Posterior vena cava (tissue), 2 donors: ENCODE results near the gene GZMH. TPM values are rescaled to one million over a fixed set of nuclear protein-coding genes. Genes with fewer than 3 reads are reported as not detected.
"Not testable (repeated sequence)": the region's sequence is repeated elsewhere in the genome, so short reads cannot be mapped to it uniquely, and the experiment has no call there.

ENCODE experiments used
- DNase-seq: peaks from one replicate; pipeline ENCODE4 v3.0.0-alpha.2; 2020; ENCODE audit warnings: low spot score
- intact Hi-C, 2 donors: fragments of 100-400 bp; cut with DNase I; formaldehyde crosslinking; loops; one replicate each; pipeline versions ENCODE4 v1.14.1 to v1.14.2; 2022 to 2023
- long read RNA-seq, 2 donors: library from polyadenylated mRNA; unstranded; transcript quantifications; one replicate each; pipeline ENCODE4 v2.0.0, GENCODE V29; 2020 to 2021
- total RNA-seq, 2 donors: library from RNA; stranded (reverse); fragmentation: NEBNext Ultra II Directional; extraction: Animal tissue kit (Norgen Biotek cat#: 25700); gene quantifications; one replicate each; pipeline ENCODE4 v1.2.1, GENCODE V29; 2021
- donor health status: DM: yes; HTN: yes; CAD: no.
- donor health status: DM: yes; HTN: yes; CAD: no.

The GZMH gene, protein sequence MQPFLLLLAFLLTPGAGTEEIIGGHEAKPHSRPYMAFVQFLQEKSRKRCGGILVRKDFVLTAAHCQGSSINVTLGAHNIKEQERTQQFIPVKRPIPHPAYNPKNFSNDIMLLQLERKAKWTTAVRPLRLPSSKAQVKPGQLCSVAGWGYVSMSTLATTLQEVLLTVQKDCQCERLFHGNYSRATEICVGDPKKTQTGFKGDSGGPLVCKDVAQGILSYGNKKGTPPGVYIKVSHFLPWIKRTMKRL
- total RNA-seq: under 1 TPM in 1 of 2 donors, not detected in 1; 0.90 TPM
- long read RNA-seq, donor 1: 0 reads
- long read RNA-seq, donor 2: 0 reads

DNA sequence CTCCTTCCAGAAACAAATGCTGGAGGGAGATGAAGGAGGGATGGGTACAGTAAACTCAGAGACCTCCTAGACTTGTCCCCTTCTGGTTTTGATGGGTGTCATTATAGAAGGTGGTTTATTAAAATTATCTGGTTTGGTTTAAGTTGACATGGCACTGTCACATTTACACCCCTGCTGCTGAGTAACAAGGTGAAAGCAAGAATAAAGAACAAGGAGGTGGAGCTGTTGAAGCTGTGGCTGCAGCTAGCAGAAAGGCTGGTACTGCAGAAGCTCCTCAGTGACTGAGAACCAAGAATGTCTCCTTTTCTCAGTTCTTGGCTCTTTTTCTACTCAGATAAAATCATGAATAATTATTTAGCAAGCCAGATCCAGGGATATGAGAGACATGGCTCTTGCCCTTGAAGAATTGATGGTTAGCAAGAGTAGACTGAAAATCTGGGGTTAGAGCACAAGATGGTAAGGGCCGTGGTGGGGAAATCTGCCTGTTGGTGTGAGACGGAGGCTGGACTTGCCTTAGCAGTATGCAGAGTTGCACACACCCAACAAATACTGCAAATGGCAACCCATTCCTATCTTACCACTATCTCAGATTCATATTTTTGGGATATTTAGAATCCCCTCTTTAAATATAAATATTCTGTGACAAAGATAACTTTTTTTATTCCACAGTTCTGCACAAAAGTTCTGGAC is at the start of gene GZMH:
Gene GZMH (minus strand): TSS at position 31 of the 690 bp plus-strand sequence. CDS start 72 bp downstream, outside the sequence.
- intact Hi-C loops: no loop called here
- DNase-seq: no peak

DNA sequence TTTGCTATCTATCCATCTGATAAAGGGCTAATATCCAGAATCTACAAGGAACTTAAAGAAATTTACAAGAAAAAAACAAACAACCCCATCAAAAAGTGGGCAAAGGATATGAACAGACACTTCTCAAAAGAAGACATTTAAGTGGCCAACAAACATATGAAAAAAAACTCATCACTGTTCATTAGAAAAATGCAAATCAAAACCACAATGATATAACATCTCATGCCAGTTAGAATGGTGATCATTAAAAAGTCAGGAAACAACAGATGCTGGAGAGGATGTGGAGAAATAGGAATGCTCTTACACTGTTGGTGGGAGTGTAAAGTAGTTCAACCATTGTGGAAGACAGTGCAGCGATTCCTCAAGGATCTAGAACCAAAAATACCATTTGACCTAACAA is 38.9 kb upstream of the GZMH start:
- DNase-seq, intact Hi-C loops: not testable (repeated sequence)

DNA sequence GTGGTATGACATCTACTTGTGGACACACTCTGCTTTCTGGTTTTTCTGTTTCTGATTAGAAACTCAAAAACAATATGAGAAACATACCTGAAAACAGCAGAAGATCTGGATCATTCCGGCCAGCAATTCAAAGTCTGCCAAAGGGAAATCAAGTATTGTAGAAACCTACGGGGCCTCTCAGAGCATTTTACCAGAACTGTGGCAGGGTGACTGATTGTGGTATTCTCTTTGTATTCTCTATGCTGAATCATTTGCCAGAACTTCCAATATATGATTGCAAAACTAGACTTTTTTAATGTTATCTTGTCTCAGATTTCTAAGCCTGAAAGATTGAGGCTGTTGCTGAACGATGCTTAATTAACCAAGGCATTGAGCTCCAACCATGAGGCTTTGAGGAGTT is 30.4 kb upstream of the GZMH start:
- DNase-seq: no peak
- intact Hi-C loops: no loop called here

DNA sequence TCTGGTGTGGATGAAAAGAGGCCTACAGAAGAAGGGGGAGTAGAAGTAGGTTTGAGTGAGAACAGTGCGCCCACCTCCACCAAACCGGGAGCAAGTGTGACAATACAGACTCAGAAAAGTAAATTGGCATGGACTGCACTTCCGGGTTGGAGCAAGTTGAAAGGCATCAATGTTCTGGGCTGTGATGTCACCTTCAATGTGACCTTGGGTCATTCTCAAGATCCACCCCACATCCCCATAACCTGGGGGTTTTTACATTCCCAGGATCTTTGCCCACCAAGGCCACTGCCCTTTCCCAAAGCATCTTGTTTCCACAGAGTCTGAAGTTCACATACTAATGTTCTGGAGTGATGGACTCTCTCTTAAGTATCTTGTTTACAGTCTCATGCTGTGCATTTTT is 29.8 kb upstream of the GZMH start:
- DNase-seq: no peak
- intact Hi-C loops: no loop called here

DNA sequence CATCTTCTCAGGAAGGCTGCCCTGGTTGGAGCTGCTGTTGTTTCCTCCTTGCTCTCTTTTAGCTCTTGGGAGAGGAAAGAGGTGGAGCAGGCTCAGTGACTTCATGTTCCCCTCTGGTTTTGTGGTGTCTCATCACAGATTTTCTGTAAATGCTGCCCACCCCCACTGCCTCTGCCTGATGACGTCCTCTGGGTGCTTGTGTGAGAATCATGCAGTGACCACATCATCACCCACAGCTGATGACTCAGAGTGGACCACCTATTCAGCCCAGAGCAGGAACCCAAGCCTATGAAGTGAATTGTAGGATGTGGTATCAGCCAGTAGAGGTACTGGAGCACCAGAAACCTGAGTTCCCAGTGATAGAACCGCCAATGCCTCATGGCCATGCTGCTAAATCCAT is 24.7 kb upstream of the GZMH start, which contains the start of gene GZMB:
Gene GZMB (minus strand): TSS at position 33 of the 400 bp plus-strand sequence. CDS start 30 bp downstream, at position 3.
- intact Hi-C loops: no loop called here
- DNase-seq: no peak

DNA sequence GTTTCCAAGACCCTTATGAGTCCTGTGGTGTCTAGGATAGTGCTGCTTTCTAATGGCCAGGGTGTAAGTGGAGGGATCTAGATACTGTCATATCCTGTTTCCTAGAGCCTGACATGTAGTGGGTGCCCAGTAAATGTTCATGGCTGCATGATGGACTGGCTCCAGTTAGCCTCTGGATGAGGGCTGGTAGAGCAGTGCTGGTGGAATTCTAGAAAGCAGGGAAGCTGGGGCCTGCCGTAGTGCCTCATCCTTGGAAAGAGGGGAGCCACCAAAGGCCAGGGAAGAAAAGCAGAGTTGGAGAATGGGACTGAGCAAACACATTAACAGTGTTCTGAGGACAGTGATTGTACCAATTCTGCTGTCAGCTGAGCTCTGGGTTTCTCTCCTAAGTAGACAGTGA is 23.9 kb upstream of the GZMH start:
- intact Hi-C loops: no loop called here
- DNase-seq: no peak

DNA sequence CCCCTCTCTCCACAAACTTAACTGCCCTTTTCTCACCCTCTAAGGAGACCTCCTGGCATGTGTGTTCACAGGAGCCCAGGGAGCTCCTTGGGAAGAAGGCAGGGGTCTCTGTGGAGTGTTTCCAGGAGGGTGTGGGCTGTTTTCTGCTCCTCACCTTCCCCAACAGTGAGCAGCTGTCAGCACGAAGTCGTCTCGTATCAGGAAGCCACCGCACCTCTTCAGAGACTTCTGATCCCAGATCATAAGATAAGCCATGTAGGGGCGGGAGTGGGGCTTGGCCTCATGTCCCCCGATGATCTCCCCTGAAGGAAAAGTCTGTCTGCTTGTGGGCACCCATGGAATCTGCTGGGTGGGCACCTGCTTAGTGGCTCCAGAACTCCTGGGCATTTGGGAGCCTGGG is 23.3 kb upstream of the GZMH start:
- intact Hi-C loops: no loop called here
- no peak for DNase-seq

DNA sequence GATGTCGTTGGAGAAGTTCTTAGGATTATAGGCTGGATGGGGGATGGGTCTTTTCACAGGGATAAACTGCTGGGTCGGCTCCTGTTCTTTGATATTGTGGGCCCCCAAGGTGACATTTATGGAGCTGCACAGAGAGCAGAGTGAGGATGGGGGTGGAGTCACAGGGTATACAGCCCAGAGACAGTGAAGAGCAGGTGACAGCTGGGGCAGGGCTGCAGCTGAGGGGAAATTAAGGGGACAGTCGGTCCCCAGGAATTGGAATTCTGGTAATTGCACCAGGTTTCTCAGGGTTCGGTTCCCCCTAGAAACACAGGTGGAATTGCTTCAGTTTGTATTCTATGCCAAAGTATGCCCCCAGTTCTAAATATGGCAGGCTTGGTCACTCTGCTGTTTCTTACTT is 22.9 kb upstream of the GZMH start:
- DNase-seq: no peak
- intact Hi-C loops: no loop called here

DNA sequence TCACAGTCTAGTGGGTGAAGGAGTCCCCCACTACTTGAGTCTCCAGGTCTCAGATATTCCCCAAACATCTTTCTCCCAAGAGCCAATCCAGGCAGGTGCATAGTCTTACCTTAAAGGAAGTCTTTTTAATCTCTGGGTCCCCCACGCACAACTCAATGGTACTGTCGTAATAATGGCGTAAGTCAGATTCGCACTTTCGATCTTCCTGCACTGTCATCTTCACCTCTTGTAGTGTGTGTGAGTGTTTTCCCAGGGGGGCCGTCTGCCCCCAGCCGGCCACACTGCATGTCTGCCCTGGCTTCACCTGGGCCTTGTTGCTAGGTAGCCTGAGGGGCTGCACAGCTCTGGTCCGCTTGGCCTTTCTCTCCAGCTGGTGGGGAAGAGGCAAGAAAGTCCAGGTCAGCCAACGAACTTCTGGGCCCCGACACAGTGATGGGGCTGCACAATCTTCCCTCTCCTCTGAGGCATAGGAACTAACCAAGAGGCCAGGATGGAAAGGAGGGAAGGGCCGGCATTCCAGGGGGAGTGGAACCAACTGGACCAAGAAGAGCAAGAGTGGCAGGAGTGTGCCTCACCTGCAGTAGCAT is 22.4 kb upstream of the GZMH start:
- intact Hi-C loops: no loop called here
- DNase-seq: no peak

DNA sequence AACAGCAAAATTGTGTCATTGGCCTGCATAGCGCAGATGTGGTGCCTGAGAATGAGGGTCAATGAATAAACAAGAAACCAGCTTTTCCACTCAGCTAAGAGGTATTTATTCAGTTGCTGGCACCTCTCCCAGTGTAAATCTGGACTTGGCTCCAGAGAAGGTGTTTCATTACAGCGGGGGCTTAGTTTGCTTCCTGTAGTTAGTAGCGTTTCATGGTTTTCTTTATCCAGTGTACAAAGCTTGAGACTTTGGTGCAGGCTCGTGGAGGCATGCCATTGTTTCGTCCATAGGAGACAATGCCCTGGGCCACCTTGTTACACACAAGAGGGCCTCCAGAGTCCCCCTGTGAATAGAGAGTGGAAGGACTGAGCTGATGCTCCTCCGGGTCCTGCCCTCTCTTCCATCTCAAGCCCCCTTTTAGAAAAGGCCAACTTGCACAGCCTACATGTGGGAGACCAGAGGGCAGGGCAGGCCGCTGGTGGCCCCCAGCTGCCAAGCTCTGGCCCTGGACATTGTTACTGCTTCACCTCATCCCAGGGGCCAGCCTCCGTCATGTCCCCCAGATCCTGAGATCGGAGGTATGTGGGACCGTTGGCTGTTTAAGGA is 21.5 kb upstream of the GZMH start:
- DNase-seq: no peak
- intact Hi-C loops: no loop called here

DNA sequence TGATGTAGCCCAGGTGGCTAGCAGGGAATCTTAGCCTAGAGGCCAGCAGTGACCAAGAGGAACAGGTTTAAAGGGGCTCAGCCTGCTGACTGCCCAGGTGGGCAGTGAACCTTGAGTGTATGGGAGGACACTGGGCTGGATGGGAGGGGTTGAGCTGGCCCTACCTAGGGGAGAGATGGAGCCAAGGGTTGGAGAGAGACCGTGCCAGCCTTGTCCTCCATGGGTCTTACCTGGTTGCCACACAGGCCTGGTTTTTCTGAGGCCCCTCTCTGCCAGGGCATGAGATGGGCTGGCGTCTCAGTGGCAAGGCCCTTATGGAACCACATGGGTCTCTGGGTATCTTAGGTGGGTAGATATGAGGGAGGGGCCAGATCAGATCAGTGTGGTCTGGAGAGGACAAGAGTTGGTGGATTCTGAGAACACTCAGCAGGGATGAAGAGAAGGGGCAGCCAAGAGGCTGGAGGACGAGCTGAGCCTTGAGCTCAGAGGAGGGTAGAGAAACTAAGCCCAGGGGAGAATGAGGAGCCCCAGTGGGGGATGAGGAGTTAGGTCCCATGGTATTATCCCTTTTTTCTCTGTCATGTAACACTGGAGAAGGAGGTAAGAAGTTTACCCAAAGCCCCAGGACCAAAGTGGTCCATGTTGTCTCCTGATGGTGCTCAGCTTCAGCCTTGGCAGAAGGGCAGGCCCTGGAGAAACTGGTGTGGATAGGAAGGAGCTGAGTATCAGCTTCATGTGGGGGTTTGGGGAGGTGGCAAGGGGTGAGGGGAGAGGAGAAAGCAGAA is 20.8 kb upstream of the GZMH start:
- intact Hi-C loops: no loop called here
- DNase-seq: no peak

DNA sequence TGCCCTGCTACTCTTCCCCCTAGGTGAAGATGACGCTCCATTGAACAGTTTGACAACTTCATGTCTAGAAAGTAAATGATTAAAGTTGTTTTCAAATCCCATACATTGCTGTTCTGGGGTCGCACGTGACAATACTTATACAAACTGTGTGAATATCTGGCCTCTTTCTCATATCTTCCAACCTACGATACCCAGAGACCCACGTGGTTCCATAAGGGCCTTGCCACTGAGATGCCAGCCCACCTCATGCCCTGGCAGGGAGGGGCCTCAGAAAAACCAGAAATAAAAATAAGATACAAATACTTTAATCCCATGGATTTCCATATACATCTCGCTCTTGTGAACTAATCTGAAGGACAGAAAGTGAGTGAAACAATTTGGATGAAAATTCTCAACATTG is 20.0 kb upstream of the GZMH start:
- intact Hi-C loops: no loop called here

DNA sequence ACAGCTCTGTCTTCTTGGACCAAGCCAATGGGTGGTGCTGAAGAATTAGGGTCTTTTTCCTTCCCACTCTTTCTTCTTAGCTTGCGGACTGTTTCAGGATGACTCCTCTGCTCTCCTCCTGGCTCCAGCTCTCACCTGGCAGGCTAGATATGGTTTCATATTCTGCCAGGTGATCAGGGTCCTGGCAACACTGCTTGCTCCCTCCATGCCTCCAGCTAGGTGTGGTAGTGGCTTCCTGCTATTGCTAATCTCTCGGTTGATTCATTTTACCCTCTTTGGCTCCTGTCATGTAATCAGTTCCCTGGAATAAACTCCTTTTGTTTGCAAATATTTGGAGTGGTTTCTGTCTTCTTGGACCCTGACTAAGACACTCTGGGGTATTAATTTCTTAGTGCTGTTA is 4.3 kb upstream of the GZMH start:
- intact Hi-C loops: no loop called here
- no peak for DNase-seq

More for the DNA sequence above, 20.0 kb upstream of the GZMH start:
- no peak for DNase-seq

DNA sequence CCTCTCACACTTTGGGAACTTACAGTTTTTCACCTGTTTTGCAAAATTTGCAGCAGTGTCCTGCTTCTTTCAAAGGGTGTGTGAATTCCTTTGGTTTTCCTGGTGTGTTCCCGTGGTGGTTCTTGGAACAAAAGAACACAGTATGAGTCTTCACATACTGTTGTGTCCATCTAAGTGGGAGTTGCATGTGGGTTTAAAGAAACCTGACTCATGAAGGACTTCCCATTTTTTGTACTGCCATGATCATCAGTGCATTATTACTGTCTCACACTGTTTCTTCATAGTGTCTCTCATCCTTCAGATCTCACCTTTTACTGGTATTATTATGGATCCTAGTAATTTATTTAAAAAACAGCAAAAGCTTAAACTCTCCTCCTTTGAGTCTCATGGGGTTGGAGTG is 3.8 kb upstream of the GZMH start:
- intact Hi-C loops: no loop called here
- no peak for DNase-seq

DNA sequence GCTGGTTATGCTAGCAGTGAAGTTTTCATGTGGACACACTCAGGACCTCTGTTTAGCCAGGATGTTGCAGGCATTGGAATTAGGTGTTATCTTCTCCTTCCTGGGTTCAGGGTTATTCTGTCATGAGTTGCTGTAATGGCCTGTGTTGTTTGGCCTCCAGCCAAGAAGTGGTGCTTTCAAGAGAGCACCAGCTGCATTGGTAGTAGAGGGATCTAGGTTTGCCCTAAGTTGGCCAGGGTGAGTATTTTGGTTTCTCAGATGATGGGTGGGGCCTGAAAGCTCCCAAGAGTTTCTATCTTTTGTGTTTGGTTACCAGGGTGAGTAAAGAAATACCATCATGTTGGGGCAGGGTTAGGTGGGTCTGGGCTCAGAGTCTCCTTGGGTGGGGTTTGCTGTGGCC is 2.7 kb upstream of the GZMH start:
- no peak for DNase-seq
- intact Hi-C loops: no loop called here

DNA sequence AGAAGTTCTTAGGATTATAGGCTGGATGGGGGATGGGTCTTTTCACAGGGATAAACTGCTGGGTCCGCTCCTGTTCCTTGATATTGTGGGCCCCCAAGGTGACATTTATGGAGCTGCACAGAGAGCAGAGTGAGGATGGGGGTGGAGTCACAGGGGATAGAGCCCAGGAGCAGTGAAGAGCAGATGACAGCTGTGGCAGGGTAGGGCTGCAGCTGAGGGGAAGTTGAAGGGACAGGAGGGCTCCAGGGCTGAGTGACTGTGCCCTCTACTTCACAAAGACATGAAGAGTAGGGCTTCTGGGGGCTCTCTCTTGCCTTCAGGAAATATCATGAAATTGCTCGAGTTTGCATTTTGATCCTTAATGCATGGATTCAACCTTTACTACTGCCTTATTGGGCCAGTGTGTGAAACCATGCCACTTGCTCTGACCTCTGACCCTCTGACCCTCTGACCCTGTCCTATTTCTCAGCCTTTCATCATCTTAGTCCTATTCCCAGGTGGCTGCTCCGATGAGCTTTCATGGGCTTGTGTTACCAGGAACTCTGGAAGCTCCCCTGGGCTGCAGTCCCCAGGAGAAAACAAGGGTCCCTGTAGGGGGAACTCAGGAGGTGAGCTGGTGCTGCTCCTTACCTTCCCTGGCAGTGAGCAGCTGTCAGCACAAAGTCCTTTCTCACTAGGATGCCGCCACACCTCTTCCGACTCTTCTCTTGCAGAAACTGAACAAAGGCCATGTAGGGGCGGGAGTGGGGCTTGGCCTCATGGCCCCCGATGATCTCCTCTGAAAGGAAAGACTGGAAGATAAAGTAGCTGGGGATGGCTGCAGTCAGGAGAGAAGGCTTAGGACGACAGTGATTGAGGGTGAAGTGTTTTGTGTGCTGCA is 1.6 kb downstream of the GZMH start:
- intact Hi-C loops: no loop called here
- DNase-seq: no peak

DNA sequence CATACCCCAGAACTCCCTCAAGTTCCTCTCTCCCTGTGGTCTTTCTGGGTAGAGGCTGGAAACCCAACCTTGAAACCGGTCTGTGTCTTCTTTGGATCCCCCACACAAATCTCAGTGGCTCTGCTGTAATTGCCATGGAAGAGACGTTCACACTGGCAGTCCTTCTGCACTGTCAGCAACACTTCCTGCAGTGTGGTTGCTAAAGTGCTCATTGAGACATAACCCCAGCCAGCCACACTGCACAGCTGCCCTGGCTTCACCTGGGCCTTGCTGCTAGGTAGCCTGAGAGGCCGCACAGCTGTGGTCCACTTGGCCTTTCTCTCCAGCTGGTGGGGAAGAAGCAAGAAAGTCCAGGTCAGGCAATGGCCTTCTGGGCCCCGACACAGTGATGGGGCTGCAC is 2.4 kb downstream of the GZMH start:
- DNase-seq: no peak
- intact Hi-C loops: no loop called here

DNA sequence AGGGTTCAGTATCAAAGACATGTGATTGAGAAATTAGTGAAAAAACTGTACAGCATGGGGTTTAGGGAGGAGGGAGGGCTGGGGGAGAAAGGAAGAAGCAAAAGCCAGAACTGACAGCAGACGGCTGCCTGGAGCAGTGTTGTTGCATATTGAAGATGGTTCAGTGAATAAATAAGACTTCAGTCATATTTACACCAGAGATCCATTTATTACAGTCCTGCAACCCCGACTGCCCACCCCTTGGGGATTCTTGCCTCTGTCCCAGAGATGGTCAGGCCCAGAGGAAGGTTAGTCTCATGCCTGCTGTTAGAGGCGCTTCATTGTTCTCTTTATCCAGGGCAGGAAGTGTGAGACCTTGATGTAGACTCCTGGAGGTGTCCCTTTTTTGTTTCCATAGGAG is 3.2 kb downstream of the GZMH start:
- DNase-seq: no peak

More for the DNA sequence above, 3.2 kb downstream of the GZMH start:
- intact Hi-C loops: no loop called here
